ENCODE measurements around the gene SLC6A4.
"Not testable (repeated sequence)": the region's sequence is repeated elsewhere in the genome, so short reads cannot be mapped to it uniquely, and the experiment has no call there.

SLC6A4 gene

DNA sequence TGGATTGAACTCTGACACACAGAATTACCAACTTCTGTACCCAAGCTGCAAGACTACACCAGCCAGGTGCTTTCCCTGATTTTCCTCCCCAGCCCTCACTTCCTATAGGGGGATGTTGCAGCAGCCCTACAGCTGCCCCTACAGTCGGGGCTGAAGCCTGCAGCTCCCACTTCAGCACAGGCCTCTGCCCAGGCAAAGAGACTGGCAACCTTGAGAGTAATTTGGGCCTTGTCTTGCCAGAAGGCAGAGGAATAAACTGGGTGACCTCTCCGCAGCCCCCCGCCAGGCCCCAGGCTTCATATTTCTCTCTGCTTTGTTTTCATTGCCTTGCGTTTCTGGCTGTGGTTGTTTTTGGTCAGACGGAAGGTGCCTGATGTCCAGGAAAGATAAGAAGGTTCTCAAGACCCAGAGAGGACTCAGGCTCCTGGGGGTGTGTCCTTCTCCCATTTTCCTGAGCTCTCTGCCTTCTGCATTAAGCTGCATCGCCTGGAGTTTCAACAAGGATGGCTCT is 32.0 kb downstream of the SLC6A4 start:
- no peak for DNase-seq (ENCODE audit: low spot score)
- ChIA-PET POLR2A (ENCODE audit: low non-redundant PET) (interaction anchor here (0.6 kb wide), 2 partner anchors 14 to 49 kb away, joined by 3 read pairs; no protein-coding TSS in a partner anchor), CTCF (no interaction called here)

DNA sequence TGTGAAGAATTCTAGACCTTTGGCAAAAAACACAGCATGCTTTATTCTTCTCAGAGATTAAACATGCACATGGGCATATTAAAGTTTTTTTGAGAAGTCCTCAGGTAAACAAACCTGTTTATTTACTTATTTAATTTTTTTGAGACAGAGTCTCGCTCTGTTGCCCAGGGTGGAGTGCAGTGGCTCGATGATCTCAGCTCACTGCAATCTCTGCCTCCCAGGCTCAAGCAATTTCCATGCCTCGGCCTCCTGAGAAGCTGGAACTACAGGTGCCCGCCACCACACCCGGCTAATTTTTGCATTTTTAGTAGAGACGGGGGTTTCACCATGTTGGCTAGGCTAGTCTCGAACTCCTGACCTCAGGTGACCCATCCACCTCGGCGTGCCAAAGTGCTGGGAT is 34.8 kb downstream of the SLC6A4 start:
- POLR2A ChIA-PET (ENCODE audit: low non-redundant PET); DNase-seq (ENCODE audit: low spot score); CTCF ChIA-PET; H3K27ac ChIP-seq: not testable (repeated sequence)

More for the DNA sequence above, 32.0 kb downstream of the SLC6A4 start:
- no peak overlapping the region for H3K27ac ChIP-seq
- TF ChIP-seq, protein P1, sequence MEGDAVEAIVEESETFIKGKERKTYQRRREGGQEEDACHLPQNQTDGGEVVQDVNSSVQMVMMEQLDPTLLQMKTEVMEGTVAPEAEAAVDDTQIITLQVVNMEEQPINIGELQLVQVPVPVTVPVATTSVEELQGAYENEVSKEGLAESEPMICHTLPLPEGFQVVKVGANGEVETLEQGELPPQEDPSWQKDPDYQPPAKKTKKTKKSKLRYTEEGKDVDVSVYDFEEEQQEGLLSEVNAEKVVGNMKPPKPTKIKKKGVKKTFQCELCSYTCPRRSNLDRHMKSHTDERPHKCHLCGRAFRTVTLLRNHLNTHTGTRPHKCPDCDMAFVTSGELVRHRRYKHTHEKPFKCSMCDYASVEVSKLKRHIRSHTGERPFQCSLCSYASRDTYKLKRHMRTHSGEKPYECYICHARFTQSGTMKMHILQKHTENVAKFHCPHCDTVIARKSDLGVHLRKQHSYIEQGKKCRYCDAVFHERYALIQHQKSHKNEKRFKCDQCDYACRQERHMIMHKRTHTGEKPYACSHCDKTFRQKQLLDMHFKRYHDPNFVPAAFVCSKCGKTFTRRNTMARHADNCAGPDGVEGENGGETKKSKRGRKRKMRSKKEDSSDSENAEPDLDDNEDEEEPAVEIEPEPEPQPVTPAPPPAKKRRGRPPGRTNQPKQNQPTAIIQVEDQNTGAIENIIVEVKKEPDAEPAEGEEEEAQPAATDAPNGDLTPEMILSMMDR (conservative IDR thresholded peaks at IDR 0.05; ENCODE audit: low read depth), result no peak

DNA sequence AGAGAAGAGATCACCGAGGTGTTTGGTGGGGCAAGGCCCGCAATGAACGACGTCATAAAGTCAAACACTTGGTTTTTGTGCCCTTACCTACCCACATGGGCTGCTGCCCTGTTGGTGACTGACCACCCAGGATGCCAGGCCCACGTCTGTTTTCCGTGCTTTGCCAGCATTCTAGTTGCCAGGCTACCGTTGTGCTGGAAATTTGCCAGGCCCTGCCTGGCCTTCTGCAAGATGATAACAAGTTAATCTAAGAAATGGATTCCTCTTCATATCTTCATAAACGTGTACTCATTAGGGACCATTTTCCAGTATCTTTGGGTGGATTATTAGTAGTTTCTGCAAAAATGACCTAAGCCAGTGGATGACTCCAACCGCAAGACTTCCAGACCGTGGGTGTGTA is 35.4 kb downstream of the SLC6A4 start:
- ChIA-PET CTCF (interaction anchor here (1.0 kb wide), 1 partner anchor 74 kb away, joined by 5 read pairs; no protein-coding TSS in a partner anchor), POLR2A (ENCODE audit: low non-redundant PET) (no interaction called here)
- no peak for DNase-seq (ENCODE audit: low spot score)
- TF ChIP-seq, protein P1 (conservative IDR thresholded peaks at IDR 0.05; ENCODE audit: low read depth), result no peak
- no peak overlapping the region for H3K27ac ChIP-seq

DNA sequence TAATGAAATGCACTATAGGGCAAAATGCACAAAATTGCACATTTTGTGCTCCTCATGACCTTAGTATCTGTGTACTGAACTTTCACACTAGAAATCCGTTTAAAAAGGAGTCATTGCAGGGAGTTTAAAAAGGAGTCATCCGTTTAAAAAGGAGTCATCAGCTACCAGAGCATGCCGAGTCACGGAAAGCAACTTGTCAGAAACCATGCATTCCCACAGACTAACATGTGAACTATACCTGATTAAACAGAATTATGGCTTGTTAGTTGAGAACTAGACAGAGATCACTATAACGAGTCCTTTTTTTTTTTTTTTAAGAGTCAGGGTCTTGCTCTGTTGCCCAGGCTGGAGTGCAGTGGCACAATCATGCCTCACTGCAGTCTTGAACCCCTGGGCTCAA is 35.9 kb downstream of the SLC6A4 start:
- POLR2A ChIA-PET (ENCODE audit: low non-redundant PET), result no interaction called here
- CTCF ChIA-PET, result interaction anchor here (0.6 to 1.0 kb wide), 2 partner anchors 73 to 75 kb away, joined by 4 to 5 read pairs; no protein-coding TSS in a partner anchor
- DNase-seq (ENCODE audit: low spot score), result no peak
- TF ChIP-seq, protein P1 (conservative IDR thresholded peaks at IDR 0.05; ENCODE audit: low read depth), result no peak
- H3K27ac ChIP-seq, result no peak overlapping the region

DNA sequence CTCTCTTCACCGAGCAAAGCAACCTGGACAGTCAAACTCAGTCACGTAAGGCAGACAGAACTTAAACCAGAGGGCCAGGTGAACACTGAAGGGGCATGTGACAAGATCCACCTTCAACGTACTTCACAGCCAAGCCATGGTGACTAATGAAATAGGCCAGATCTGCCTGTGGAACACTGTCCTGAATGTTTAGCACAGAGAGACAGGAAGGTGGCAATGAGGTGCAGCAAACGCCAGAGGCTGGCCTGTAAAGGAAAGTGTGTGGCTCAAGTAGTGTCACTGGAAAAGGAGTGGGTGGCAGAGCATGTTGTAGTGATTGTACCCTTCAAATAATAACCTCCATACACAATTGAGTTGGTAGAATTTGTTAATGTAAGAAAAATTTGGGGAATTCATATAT is 38.1 kb downstream of the SLC6A4 start:
- ChIA-PET CTCF (no interaction called here), POLR2A (ENCODE audit: low non-redundant PET) (no interaction called here)
- DNase-seq (ENCODE audit: low spot score), result no peak
- TF ChIP-seq, protein P1 (conservative IDR thresholded peaks at IDR 0.05; ENCODE audit: low read depth), result no peak
- H3K27ac ChIP-seq, result no peak overlapping the region

DNA sequence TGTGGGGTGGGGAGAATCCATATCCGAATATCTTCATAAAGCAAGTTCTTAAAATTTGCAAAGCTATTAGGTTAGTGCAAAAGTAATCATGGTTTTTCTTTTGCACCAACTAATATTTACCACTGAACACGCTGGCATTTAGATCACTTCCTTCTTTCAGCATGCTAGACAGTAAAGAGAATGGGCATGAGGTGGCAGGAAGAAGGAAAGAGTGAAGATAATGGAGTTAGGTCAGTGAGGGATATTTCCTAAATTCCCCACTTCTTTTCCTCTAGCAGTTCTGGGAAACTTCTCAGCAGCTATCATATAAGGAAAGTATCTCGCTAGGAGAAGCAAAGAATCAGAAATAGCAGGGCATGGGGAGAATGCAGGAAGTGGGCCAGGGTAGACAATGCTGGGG is 39.0 kb downstream of the SLC6A4 start:
- no peak for DNase-seq (ENCODE audit: low spot score)
- CTCF ChIA-PET, result interaction anchor here (0.7 kb wide), 1 partner anchor 236 kb away, joined by 8 read pairs; no protein-coding TSS in a partner anchor
- POLR2A ChIA-PET (ENCODE audit: low non-redundant PET), result no interaction called here

DNA sequence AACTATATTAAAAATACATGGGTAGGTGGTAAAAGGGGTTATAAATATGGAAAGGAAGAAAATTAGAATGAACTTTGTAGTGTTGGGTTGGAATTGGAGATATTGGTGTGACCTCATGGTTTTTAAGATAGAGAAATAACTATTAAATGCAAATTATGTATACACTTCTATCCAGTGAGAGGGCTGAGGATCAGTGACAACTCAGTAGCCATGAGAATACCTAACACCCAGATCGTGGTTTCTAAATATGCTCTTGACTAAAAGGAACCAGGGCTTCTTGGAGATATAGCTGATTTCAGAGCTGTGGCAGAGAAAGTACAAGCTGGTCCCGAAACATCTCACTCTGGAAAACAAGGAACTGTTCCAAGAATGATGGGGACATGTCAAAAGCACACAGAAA is 44.4 kb downstream of the SLC6A4 start:
- TF ChIP-seq, protein P1 (conservative IDR thresholded peaks at IDR 0.05; ENCODE audit: low read depth), result no peak
- POLR2A ChIA-PET (ENCODE audit: low non-redundant PET), result no interaction called here
- CTCF ChIA-PET, result interaction anchor here (0.7 kb wide), 1 partner anchor 123 kb away, joined by 3 read pairs; no protein-coding TSS in a partner anchor
- no peak overlapping the region for H3K27ac ChIP-seq
- no peak for DNase-seq (ENCODE audit: low spot score)

More for the DNA sequence above, 39.0 kb downstream of the SLC6A4 start:
- TF ChIP-seq, protein P1 (conservative IDR thresholded peaks at IDR 0.05; ENCODE audit: low read depth), result no peak
- no peak overlapping the region for H3K27ac ChIP-seq
